ENCODE data around the gene RBMS2. TPM values are rescaled to one million over a fixed set of nuclear protein-coding genes. Genes with fewer than 3 reads are reported as not detected.
A peak's percentile ranks its signal among the peaks of the same experiment; 100 is the strongest.

RBMS2 gene
- total RNA-seq, 4 donors from 2014 or later = 14.5 to 88.0 (median 29.1) TPM

- peak overlapping the region; percentile 62 for H3K4me3 ChIP-seq
- H3K36me3 ChIP-seq = no peaks in the 10 kb centered on the region
- no peaks in the 10 kb centered on the region for H3K9me3 ChIP-seq
- H3K27me3 ChIP-seq = no peaks in the 10 kb centered on the region
- TF ChIP-seq, protein P1, sequence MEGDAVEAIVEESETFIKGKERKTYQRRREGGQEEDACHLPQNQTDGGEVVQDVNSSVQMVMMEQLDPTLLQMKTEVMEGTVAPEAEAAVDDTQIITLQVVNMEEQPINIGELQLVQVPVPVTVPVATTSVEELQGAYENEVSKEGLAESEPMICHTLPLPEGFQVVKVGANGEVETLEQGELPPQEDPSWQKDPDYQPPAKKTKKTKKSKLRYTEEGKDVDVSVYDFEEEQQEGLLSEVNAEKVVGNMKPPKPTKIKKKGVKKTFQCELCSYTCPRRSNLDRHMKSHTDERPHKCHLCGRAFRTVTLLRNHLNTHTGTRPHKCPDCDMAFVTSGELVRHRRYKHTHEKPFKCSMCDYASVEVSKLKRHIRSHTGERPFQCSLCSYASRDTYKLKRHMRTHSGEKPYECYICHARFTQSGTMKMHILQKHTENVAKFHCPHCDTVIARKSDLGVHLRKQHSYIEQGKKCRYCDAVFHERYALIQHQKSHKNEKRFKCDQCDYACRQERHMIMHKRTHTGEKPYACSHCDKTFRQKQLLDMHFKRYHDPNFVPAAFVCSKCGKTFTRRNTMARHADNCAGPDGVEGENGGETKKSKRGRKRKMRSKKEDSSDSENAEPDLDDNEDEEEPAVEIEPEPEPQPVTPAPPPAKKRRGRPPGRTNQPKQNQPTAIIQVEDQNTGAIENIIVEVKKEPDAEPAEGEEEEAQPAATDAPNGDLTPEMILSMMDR (IDR thresholded peaks at IDR 0.05) = no peak
- no peak for TF ChIP-seq POLR2AphosphoS5 (IDR thresholded peaks at IDR 0.05)
- TF ChIP-seq EP300 (IDR thresholded peaks at IDR 0.05) = no peak
- TF ChIP-seq POLR2A (IDR thresholded peaks at IDR 0.05) = no peak
- peak overlapping the region; percentile 90 for H3K27ac ChIP-seq
- DNase-seq (ENCODE audit: low spot score in 2 of 2) = no peak
- H3K4me1 ChIP-seq = peaks cover 41% of the 10 kb centered on the region
- 42% methylated on average over 8 of the region's 8 CpGs for WGBS
These were observed 421 bp upstream of the RBMS2 start for GRCh38 chr12:56521209-56521589.

- no peak for DNase-seq (ENCODE audit: low spot score in 2 of 2)
- peak overlapping the region; percentile 90 for H3K27ac ChIP-seq
- WGBS = 13% methylated on average over 4 of the region's 4 CpGs
- peaks cover 51% of the 10 kb centered on the region for H3K4me1 ChIP-seq
- TF ChIP-seq POLR2A (IDR thresholded peaks at IDR 0.05) (no peak), POLR2AphosphoS5 (IDR thresholded peaks at IDR 0.05) (no peak), EP300 (IDR thresholded peaks at IDR 0.05) (no peak)
- TF ChIP-seq, protein P1 (IDR thresholded peaks at IDR 0.05) = no peak
- peak overlapping the region; percentile 62 for H3K4me3 ChIP-seq
- no peaks in the 10 kb centered on the region for H3K9me3 ChIP-seq
- H3K27me3 ChIP-seq = no peaks in the 10 kb centered on the region
- no peaks in the 10 kb centered on the region for H3K36me3 ChIP-seq
These were observed 982 bp downstream of the RBMS2 start for GRCh38 chr12:56522411-56523193.

DNA sequence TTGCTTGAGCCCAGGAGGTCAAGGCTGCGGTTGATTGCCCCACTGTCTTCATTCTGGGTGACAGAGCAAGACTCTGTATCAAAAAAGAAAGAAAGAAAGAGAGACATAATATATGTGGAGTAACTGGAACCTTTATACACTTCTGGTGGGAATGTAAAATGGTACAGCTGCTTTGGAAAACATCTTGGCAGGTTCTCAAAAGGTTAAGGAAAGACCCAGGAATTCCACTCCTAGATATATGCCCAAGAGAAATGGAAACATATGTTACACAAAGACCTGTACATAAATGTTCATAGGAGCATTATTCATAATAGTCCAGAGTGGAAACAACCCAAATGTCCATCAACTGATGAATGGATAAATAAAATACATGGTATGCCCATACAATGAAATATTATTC is 7.2 kb downstream of the RBMS2 start:
- no peaks in the 10 kb centered on the region for H3K27me3 ChIP-seq
- H3K9me3 ChIP-seq = no peaks in the 10 kb centered on the region
- H3K4me3 ChIP-seq = no peak overlapping the region
- peaks cover 26% of the 10 kb centered on the region for H3K4me1 ChIP-seq
- no peak for DNase-seq (ENCODE audit: low spot score in 2 of 2)
- WGBS = 93% methylated on average over 1 of the region's 1 CpG
- H3K36me3 ChIP-seq = no peaks in the 10 kb centered on the region
- no peak overlapping the region for H3K27ac ChIP-seq
- TF ChIP-seq POLR2A (IDR thresholded peaks at IDR 0.05) = no peak

DNA sequence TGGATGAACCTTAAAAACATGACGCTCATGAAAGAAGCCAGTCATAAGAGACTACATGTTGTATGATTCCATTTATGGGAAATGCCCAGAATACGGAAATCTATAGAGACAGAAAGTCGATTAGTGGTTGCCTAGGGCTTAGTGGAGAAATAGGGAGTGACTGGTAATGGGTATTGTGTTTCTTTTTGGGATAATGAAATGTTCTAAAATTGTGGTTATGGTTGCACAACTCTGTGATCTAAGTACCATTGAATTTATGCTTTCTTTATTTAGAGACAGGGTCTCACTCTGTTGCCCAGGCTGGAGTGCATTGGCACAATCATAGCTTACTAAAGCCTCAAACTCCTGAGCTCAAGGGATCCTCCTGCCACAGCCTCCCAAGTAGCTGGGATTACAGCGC is 8.0 kb downstream of the RBMS2 start:
- Histone ChIP-seq H3K27ac (no peak overlapping the region), H3K4me3 (no peak overlapping the region)
- no peak for DNase-seq (ENCODE audit: low spot score in 2 of 2)

DNA sequence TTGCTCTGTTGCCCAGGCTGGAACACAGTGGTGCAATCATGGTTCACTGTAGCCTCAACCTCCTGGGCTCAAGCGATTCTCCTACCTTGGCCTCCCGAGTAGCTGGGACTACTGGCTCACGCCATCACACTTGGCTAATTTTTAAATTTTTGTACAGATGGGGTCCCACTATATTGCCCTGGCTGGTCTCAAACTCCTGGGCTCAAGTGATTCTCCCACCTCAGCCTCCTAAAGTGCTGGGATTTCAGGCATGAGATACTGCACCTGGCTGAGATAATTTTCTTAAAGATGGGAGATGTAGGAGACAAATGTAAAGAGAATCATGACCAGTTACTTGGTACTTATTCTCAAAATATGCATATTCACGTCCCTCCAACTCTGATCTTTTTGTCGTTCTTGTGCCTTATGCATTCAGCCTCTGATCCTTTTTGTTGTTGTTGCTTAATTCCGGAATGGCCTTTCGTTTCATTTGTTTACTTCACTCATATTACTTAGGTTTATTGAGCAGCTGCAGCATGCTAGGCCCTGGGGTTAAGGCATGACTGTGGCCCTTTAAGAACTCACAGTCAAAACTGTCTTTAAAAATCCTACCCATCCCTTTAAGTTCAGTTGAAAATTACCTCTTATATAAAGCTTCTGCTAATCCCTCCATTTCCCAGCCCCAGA is 8.9 kb downstream of the RBMS2 start:
- peaks cover 17% of the 10 kb centered on the region for H3K4me1 ChIP-seq
- no peak for DNase-seq (ENCODE audit: low spot score in 2 of 2)
- no peaks in the 10 kb centered on the region for H3K36me3 ChIP-seq
- no peak overlapping the region for H3K4me3 ChIP-seq
- no peaks in the 10 kb centered on the region for H3K9me3 ChIP-seq
- no peaks in the 10 kb centered on the region for H3K27me3 ChIP-seq
- TF ChIP-seq POLR2AphosphoS5 (IDR thresholded peaks at IDR 0.05) (no peak), EP300 (IDR thresholded peaks at IDR 0.05) (no peak), POLR2A (IDR thresholded peaks at IDR 0.05) (no peak)
- TF ChIP-seq, protein P1 (IDR thresholded peaks at IDR 0.05) = no peak
- H3K27ac ChIP-seq = no peak overlapping the region
- WGBS = 79% methylated on average over 7 of the region's 7 CpGs

More for the DNA sequence above, 8.0 kb downstream of the RBMS2 start:
- Histone ChIP-seq H3K36me3 (no peaks in the 10 kb centered on the region), H3K27me3 (no peaks in the 10 kb centered on the region), H3K4me1 (peaks cover 19% of the 10 kb centered on the region), H3K9me3 (no peaks in the 10 kb centered on the region)
- TF ChIP-seq, protein P1 (IDR thresholded peaks at IDR 0.05) = no peak
- TF ChIP-seq EP300 (IDR thresholded peaks at IDR 0.05) (no peak), POLR2A (IDR thresholded peaks at IDR 0.05) (no peak), POLR2AphosphoS5 (IDR thresholded peaks at IDR 0.05) (no peak)
- 79% methylated on average over 4 of the region's 4 CpGs for WGBS
